ENCODE results near the gene ATF7IP2. TPM values are rescaled to one million over a fixed set of nuclear protein-coding genes. Genes with fewer than 3 reads are reported as not detected.

Gene ATF7IP2, protein sequence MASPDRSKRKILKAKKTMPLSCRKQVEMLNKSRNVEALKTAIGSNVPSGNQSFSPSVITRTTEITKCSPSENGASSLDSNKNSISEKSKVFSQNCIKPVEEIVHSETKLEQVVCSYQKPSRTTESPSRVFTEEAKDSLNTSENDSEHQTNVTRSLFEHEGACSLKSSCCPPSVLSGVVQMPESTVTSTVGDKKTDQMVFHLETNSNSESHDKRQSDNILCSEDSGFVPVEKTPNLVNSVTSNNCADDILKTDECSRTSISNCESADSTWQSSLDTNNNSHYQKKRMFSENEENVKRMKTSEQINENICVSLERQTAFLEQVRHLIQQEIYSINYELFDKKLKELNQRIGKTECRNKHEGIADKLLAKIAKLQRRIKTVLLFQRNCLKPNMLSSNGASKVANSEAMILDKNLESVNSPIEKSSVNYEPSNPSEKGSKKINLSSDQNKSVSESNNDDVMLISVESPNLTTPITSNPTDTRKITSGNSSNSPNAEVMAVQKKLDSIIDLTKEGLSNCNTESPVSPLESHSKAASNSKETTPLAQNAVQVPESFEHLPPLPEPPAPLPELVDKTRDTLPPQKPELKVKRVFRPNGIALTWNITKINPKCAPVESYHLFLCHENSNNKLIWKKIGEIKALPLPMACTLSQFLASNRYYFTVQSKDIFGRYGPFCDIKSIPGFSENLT
- total RNA-seq (10 to 100 TPM; 19.4 to 62.6 (median 35.8) TPM), polyA plus RNA-seq (10 to 100 TPM; 24.3 to 47.0 TPM)
- long read RNA-seq, donor 1, transcript ATF7IP2-214 (3 exons, 576 nt), result major isoform, 11 of 17 reads
- long read RNA-seq, donor 1, partial matches to known transcripts, result 0 of 17 reads
- long read RNA-seq, donor 1, other reads (novel, unspliced or antisense), result 2 of 17 reads
- long read RNA-seq, donor 2, partial matches to known transcripts, result 2 of 6 reads
- long read RNA-seq, donor 2, other reads (novel, unspliced or antisense), result 3 of 6 reads
- long read RNA-seq, donor 3, partial matches to known transcripts, result 2 of 14 reads
- long read RNA-seq, donor 3, other reads (novel, unspliced or antisense), result 9 of 14 reads

DNA sequence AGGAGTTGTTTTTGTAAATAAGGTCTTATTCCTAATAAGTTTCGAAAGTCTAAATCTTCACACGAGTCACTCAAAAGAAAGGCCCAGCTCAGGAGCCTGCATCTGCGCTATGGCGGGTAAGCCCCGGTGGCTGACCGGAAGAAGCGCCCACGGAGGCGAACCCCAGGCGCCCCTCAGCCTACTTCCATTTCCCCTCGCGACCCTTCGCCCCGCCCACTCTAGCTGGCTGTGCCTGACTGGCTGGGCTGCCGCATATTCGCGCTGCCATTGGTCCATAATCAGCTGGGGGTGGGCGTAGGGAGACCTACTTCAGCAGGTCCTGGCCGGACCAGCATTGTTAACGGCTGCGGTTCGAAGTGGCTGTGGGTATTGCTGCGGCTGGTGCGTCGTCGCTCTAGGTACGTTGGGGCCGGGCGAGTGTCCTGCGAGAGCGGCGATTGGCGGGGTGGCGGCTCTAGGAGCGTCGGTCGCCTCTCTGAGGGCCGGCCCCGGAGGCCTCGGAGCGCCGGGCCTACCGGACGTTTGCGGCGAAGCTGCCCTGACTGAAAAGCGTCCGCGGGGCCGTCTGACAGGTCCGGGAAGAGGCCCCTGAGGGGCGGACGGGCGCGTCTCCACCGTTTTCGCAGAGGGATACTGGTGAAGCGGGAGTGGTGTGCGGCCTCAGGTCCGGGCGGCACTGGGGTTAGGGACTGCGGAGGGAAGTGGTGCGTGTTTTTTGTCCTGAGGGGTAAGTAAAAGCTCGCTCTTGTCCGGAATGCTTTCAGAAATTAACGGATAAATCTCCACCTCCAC lies at the start of gene ATF7IP2:
Gene ATF7IP2 (plus strand): TSS at position 337 of the 792 bp plus-strand sequence. CDS start 44,560 bp downstream, outside the sequence.
- Histone ChIP-seq H3K4me1 (peaks cover 0 to 29% (median 12%) of the 10 kb centered on the region in 9 donors), H3K27me3 (no peaks in the 10 kb centered on the region), H3K27ac (peak within 1 kb of the TSS; percentile 11 to 92 (median 86)), H3K4me3 (peak within 1 kb of the TSS; percentile 49 to 82 (median 76)), H3K9me3 (peaks cover 0 to 5% (median 0%) of the 10 kb centered on the region in 11 donors), H3K36me3 (peaks cover 0 to 11% (median 0%) of the 10 kb centered on the region in 9 donors)
- WGBS, 2 donors, result 4% methylated on average over 66 of the region's 66 CpGs
- TF ChIP-seq, protein P1, sequence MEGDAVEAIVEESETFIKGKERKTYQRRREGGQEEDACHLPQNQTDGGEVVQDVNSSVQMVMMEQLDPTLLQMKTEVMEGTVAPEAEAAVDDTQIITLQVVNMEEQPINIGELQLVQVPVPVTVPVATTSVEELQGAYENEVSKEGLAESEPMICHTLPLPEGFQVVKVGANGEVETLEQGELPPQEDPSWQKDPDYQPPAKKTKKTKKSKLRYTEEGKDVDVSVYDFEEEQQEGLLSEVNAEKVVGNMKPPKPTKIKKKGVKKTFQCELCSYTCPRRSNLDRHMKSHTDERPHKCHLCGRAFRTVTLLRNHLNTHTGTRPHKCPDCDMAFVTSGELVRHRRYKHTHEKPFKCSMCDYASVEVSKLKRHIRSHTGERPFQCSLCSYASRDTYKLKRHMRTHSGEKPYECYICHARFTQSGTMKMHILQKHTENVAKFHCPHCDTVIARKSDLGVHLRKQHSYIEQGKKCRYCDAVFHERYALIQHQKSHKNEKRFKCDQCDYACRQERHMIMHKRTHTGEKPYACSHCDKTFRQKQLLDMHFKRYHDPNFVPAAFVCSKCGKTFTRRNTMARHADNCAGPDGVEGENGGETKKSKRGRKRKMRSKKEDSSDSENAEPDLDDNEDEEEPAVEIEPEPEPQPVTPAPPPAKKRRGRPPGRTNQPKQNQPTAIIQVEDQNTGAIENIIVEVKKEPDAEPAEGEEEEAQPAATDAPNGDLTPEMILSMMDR (IDR thresholded peaks at IDR 0.05), result no peak
- DNase-seq (peak; percentile 91 to 95), ATAC-seq (peak; percentile 97 to 100 (median 99))
- intact Hi-C loops (cut with DNase I), result loop anchor here in 2 of 10 donors (10.0 kb wide), 2 partner anchors 51 to 99 kb away; no protein-coding TSS in a partner anchor

DNA sequence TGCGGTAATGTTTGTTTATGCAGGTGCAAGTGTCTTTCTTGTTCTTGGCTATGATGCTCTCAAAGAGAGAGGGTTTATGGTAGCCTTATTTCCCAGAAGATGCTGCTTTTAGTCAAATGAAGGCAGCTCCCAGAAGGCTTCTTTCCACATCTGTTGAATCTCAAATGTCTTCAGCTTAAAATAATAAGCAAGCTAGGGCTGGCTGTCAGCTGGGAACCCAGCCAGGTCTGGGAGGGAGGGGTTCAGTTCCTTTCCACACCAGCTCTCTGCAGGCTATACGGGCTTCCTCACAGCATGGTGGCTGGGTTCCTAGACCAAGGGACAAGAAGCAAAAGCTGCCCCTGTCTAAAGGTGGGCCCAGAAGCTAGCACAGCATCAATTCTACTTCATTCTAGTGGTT lies 47.4 kb upstream of the ATF7IP2 start:
- TF ChIP-seq, protein P1 (IDR thresholded peaks at IDR 0.05), result no peak
- H3K4me3 ChIP-seq, result no peak overlapping the region
- H3K27me3 ChIP-seq, result no peaks in the 10 kb centered on the region
- intact Hi-C loops (cut with DNase I), result loop anchor here in 1 of 10 donors (10.0 kb wide), 1 partner anchor 46 kb away; the partner anchor contains the start of gene ATF7IP2
- peaks cover 0 to 11% (median 0%) of the 10 kb centered on the region in 9 donors for H3K4me1 ChIP-seq
- DNase-seq (peak; percentile 15 to 16), ATAC-seq (peak in 1 of 8 donors; percentile 46)
- no peak overlapping the region for H3K27ac ChIP-seq
- no peaks in the 10 kb centered on the region for H3K36me3 ChIP-seq
- WGBS, 2 donors, result 42 to 44% methylated on average over 2 of the region's 2 CpGs
- H3K9me3 ChIP-seq, result peaks cover 0 to 51% (median 19%) of the 10 kb centered on the region in 11 donors

DNA sequence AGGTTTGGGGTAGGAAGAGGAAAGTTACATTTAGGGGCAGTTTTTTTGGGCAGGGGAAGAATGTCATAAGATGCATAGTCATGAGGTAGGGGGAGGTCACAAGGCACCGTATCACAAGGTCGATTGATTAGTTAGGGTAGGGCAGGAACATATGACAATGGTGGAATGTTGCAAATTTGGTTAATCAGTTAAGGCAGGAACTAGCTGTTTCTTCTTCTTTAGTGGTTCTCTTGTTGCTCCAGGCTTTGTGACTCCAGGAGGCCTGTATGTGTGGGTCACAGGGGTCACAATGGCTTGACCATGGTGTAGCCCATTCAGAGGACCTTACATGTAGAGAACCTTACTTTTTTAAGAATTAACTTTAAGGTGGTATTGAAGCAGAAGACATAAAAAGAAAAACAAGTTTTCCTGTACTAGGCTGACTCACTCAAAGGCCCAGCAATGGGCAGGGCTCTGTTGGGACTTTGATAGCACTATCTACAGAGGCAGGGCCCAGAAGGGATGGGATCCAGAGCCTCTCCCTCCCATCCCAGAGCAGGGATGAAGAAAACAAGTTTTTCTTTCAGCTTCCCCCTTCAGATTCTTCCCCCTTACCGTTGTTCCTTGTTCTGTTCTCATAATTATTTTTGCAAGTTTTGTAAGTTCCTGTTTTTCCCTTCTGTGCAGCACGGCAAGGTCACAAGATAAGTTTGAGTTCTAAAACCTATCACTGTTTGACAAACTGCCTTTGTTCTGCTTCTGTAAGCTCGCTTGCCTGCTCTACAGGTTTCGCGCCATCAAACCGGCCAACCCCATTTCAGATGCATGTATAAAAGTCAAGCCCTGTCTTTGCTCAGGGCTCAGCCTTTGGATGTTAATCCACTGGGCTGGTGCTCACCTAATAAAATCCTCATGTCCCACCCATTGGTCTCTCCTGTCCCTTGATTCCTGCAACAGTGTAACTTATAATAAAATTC lies 45.8 kb upstream of the ATF7IP2 start:
- Histone ChIP-seq H3K4me3 (no peak overlapping the region), H3K27me3 (no peaks in the 10 kb centered on the region), H3K36me3 (no peaks in the 10 kb centered on the region), H3K4me1 (peaks cover 0 to 1% (median 0%) of the 10 kb centered on the region in 9 donors), H3K9me3 (peaks cover 0 to 60% (median 19%) of the 10 kb centered on the region in 11 donors), H3K27ac (no peak overlapping the region)
- TF ChIP-seq, protein P1 (IDR thresholded peaks at IDR 0.05), result no peak
- intact Hi-C loops (cut with DNase I), result loop anchor here in 1 of 10 donors (10.0 kb wide), 1 partner anchor 45 kb away; the partner anchor contains the start of gene ATF7IP2
- WGBS, 2 donors, result 83 to 84% methylated on average over 8 of the region's 8 CpGs
- ATAC-seq (no peak), DNase-seq (no peak)
